ENCODE measurements around the gene CYB5R2.

GRCh38 chr11:7673724-7674434, 579 bp upstream of the CYB5R2 start:
- TF ChIP-seq CTCF (IDR thresholded peaks at IDR 0.05) (no peak), EP300 (IDR thresholded peaks at IDR 0.05) (no peak), POLR2A (IDR thresholded peaks at IDR 0.05) (no peak)
